ENCODE results near the gene CABLES2.

The CABLES2 gene

GRCh38 chr20:62420846-62421715 is 14.0 kb upstream of the CABLES2 start:
- in situ Hi-C loops (cut with HindIII; ENCODE audit: low sequenced_read_pairs) = no loop called here

GRCh38 chr20:62419759-62420158 is 12.7 kb upstream of the CABLES2 start:
- in situ Hi-C loops (cut with HindIII; ENCODE audit: low sequenced_read_pairs) = no loop called here

GRCh38 chr20:62418709-62419487 is 11.8 kb upstream of the CABLES2 start:
- in situ Hi-C loops (cut with HindIII; ENCODE audit: low sequenced_read_pairs) = no loop called here

- in situ Hi-C loops (cut with HindIII; ENCODE audit: low sequenced_read_pairs) = no loop called here
These were observed 11.1 kb upstream of the CABLES2 start for GRCh38 chr20:62417981-62418708.

- in situ Hi-C loops (cut with HindIII; ENCODE audit: low sequenced_read_pairs) = no loop called here
These were observed 9.9 kb upstream of the CABLES2 start for GRCh38 chr20:62416651-62417637.

GRCh38 chr20:62415354-62416111 is 8.4 kb upstream of the CABLES2 start:
- in situ Hi-C loops (cut with HindIII; ENCODE audit: low sequenced_read_pairs) = no loop called here

GRCh38 chr20:62413896-62414481 is 6.9 kb upstream of the CABLES2 start:
- in situ Hi-C loops (cut with HindIII; ENCODE audit: low sequenced_read_pairs) = no loop called here

- in situ Hi-C loops (cut with HindIII; ENCODE audit: low sequenced_read_pairs) = no loop called here
These were observed 6.0 kb upstream of the CABLES2 start for GRCh38 chr20:62413025-62413570.

- in situ Hi-C loops (cut with HindIII; ENCODE audit: low sequenced_read_pairs) = no loop called here
These were observed 5.3 kb upstream of the CABLES2 start for GRCh38 chr20:62412194-62413024.

GRCh38 chr20:62411479-62412193 is 4.6 kb upstream of the CABLES2 start:
- in situ Hi-C loops (cut with HindIII; ENCODE audit: low sequenced_read_pairs) = no loop called here

- in situ Hi-C loops (cut with HindIII; ENCODE audit: low sequenced_read_pairs) = no loop called here
These were observed 3.8 kb upstream of the CABLES2 start for GRCh38 chr20:62410746-62411478.

- in situ Hi-C loops (cut with HindIII; ENCODE audit: low sequenced_read_pairs) = no loop called here
These were observed 3.1 kb upstream of the CABLES2 start for GRCh38 chr20:62409931-62410745.

- in situ Hi-C loops (cut with HindIII; ENCODE audit: low sequenced_read_pairs) = no loop called here
These were observed 2.2 kb upstream of the CABLES2 start for GRCh38 chr20:62409086-62409853.

GRCh38 chr20:62408640-62409039 is 1.6 kb upstream of the CABLES2 start:
- in situ Hi-C loops (cut with HindIII; ENCODE audit: low sequenced_read_pairs) = no loop called here

- in situ Hi-C loops (cut with HindIII; ENCODE audit: low sequenced_read_pairs) = no loop called here
These were observed 970 bp upstream of the CABLES2 start for GRCh38 chr20:62408055-62408454.
